GDM1 (cell line): Measurements from ENCODE around the gene ANKRD60.

Experiments
- DNase-seq: peaks from one replicate; lab custom pipeline; 2025; lab: John Stamatoyannopoulos, UW

Gene ANKRD60

DNA sequence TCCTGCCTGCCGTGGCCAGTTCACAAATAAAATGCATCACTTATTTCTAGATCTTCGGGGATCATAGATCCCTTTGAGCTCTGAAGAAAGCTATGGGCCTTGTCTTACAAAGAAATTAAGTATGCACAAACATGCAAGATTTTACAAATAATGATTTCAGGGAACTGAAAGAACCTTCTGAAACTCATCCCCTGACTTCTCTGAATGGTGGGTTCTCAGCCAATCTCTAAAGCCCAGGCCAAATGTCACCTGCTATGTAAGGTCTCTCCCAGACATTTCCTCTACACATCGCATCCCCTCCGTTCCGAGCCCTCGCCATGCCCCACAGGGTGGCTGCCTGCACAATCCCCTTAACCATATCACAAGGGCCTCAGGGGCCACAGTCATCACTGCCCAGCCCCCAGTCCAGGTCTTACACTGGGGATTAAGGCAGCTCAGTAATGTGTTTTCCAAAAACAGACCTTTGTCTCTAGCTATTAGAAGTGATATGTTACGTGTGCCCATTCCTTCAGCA is 16.1 kb upstream of the ANKRD60 start:
- DNase-seq = no peak

DNA sequence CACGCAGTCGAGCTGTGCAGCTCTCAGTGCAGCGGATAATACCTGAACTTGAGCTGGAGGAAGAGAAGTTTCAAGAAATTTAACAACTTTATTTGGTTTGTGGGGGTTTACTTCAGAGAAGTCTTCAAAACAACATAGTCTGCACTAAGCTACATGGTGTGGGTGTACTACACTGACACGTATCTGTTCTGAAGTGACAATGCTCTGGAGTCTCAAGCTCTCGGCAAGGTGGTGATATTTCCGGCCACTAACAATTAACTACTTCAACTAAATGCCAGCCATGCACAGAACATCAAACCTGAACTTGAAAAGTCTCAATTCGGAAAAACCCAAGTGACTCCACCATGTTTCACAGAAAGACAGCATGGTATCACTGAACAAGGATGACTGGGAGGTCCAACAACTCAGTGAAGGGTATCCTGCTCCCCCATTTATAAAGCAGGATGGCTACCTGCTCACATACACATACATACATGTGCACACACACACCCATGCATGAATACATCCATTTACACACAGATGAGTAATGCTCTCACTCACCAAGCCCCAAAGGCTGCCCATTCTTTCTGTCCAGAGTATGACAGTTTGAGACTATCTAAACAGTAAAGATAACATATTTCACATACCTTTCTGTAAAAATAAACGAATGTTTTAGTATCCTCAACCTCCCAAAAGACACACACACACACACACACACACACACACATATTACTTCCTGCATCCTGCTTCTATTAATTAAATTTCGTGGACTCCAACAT is 15.4 kb upstream of the ANKRD60 start:
- no peak for DNase-seq

DNA sequence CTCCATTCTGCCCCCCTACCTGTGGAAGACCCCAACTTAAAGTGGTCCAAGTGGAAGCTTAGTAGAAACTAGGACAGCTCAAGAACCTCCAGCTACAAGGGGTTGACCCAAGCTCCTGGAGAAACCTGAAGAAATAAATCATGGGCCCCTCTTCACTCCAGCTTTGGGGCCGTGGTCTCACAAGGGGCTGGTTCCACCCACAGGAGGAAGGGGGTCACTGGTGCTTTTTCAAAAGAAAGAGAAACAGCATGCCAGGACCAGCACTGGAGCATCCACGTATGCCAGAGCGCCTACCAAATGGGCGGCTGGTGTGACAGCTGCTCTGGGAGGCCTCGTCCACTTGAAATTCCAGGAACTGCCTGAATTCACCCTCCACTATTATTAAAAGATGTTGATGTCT is 14.4 kb upstream of the ANKRD60 start:
- DNase-seq = no peak

DNA sequence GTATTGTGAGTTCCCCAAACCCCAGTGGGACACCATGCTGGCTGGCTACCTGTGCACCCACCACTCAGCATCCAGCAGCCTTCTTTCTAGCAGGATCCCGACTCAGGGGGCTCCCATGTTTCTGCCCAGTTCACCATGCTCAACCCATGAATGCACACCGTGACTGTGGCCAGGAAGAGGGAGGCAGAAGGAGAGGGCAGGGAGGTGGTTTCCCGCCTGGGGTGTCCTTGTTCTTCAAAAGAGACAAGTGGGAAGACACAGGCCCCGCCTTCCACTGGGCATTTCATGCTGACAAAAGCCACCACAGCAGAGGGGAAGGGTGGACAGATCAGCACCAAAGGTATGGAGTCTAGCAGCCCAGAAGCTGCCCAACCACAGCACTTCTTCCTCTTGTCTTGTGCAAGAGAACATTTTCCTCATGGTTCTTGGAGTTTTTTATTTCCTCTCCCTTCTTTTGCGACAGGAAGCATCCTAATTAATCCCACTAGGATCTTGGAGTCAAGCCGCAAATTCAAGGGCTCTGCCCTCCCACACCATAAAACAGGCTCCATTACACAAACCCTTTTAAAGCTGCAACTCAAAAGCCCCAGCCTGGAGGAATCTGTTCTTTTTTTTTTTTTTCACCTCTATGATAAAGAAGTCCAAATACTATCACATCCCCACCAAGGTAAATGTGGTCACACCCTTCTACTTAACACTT is 13.5 kb upstream of the ANKRD60 start:
- no peak for DNase-seq

DNA sequence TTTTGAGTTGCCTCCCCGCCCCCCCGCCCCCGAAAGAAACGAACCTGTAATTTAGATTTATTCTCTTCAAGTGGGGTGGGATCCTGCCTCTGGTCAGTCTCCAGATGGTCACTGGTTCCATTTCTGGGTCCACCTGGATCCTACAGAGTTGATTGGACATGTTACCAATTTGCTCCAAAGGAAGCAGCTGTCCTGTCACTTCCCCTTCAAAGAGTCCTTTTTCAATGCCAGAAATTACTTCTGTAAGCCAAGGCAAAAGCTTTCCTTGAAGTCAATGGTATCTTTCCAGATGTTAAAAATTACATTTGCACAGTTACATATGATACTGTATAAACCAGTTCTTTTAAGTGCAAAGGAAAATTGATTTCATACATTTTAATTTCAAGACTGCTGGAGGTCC is 12.0 kb upstream of the ANKRD60 start:
- no peak for DNase-seq

DNA sequence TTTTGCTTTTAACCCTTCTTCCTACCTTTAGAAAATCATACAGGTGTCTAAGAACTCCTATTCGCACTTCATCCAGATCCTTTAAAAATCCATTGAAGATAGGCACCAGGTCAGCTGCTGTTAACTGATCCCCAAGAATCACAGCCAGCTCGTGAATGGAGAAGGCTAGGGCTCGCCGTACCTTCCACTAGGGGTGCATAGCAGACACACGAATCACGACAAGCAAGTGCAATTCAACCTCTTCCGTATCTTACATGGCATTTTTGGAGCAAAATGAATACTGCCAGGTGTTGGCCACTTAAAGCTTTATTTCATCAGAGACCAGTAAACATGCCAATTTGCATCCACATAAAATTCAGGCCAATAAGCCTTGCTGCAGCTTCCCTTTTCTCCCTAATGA is 10.8 kb upstream of the ANKRD60 start:
- DNase-seq = no peak

DNA sequence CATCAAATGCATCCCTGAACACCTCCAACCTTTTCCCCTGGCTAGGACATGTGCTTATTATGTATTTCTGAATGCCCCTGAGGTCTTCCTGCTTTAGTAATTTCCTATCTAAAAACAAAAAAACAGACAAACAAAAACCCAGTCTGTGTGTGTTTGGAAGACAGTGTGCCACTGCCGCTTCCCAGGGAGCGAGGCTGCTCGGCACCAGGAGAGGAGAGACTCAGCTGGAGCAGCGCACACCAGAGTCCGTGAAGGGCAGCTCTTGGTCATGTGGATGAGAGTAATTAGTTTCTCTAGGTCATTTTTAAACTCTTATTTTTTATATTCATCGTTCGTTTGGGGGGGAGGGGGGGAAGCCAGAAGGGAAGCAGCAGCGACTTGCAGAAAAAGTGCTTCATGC is 10.0 kb upstream of the ANKRD60 start:
- DNase-seq = no peak

DNA sequence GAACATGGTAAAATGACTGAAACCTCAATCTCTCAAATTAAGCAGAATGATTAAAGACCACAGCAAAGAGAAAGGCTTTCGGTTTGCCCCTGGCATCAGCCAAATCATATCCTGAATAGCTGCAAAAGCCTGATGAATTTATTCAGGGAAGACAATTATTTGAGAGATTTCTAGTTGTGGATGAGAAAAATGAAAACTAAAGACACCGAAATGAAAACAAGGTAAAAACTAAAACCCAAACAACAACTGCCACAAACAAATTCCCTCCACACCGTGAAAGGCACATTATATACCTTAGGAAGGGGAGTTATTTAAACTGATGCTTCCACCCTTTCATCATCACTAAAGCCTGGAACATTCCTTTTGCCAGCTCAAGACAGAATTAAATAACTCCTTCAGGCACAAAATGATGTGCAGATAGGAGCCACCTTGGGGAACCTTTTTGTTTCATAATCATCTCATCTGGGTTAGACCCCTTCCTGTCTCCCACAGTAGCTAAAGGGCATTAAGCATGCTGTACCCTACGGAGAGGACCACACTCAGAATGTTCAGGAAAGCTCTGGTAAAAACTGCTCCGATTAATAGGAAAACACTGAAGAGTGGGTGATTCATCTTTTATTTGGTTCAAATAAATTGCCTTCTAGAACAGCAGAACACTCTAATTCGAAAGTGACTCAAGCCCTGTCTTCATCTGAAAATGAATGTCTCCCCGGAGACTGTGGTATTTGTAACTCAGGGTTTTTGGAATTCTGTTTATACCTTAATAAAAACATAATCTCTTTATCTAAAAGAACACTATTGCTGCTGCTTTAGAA is 9.1 kb upstream of the ANKRD60 start:
- no peak for DNase-seq

DNA sequence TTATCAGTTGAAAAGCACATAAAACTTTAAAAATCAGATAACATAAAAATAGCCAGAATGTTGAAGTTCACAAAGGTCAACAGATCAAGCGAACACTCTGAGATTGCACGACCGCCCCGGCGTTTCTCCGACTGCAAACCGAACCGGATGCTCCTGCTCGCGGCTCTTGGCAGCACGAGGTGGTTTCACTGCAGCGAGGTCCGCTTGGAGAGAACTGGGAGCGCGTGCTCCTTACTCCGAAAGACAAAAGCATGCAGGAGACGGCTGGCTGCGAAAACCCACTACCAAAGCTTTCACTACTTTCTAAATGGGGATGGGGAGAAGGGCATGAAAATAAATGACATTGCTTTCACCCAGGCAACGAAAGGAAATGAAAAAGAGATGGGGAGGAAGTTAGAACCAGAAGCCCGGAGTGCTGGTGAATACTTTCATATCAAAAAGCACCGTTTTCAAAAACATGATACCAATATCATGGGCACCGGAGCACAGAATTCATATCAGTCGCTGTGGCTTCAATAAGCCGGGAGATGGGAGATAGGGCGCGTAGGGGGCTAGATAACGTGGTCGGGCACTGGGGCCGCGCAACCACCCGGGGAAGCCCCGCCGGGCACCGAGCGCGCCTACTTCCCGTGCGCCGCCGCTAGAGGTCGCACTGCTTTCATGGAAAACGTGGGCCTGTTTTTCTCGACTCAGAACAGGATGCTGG is 8.3 kb upstream of the ANKRD60 start:
- DNase-seq = peak; percentile 28

DNA sequence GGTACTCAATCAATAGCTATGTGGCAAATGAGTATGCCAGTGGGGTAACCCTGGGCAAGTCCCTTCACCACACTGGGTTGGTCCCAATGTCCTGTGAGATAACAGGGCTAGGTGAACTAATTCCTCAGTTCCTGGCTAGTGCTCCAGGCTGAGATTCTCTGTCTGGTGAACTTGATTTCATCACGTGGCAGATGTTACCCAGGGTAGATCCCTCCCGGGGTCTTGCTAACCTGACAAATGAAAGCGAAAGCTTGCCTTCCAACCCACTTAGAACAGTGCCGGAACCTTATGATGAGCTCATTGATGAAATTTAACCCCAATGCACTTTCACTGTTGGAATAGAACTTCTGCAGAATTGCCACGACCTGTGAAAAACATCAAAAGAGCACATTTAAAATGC is 6.6 kb upstream of the ANKRD60 start:
- DNase-seq = no peak

DNA sequence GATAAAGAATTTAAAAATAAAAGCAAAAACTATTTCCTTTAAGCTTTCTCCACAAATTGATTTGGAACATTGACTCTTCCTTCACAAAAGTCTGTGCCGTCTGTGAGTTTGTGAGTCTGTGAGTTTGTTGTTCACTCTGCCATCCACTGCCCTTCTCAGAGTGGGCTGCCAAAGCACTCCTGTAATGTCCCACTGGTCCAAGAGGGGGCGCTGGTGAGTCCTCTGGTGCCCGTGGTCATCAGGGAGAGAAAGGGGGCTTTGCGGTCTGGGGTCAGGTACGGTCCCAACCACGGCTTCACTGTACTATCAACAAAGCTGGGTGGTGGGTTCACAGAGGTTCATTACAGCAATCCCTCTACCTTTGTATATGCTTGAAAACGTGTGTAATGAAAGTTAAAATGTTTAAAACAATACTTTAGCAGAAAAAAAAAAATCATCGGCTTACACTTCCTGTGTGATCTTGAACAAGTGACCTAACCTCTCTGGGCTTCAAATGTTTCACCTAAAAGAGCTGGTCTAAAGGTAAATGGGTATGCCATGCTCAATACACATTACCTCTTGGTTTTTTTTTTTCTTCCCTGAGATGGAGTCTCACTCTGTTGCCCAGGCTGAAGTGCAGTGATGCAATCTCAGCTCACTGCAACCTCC is 5.6 kb upstream of the ANKRD60 start:
- peak; percentile 16 for DNase-seq

DNA sequence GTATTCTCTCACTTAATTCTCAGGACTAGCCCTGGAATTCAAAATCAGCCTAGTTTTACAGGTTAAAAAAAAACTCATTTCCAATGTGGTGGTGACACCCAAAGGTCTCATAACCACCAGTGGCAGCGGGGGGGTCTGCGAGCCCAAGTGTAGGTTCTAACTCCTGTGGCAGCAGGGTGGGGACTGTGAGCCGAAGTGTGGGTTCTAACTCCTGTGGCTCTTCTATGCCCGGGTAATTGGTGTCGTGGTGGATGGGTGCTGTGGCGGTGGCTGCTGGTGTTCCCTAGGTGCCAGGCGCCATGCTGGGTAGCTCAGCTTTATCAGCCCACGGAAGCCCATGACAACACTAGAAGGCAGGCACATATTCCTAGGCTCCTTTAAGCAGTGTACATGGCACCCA is 4.9 kb upstream of the ANKRD60 start:
- no peak for DNase-seq

DNA sequence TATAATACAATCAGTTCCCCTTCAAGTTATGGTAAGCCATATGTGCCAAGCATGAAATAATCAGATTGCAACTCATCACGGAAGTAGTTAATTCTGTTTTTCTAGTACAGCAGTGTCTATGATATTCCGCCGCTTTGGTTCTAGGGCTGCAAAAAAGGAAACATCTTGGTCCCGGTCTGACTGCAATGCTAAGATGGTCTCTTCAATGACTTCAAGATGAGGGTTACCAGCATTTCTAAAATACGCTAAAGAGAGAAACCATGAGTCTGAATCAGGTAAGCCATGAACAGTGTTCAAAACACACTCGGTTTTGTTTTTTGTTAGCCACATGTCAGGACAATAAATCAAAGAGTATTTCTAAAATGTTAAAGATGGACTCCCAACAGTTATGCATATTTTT is 3.2 kb upstream of the ANKRD60 start:
- no peak for DNase-seq

DNA sequence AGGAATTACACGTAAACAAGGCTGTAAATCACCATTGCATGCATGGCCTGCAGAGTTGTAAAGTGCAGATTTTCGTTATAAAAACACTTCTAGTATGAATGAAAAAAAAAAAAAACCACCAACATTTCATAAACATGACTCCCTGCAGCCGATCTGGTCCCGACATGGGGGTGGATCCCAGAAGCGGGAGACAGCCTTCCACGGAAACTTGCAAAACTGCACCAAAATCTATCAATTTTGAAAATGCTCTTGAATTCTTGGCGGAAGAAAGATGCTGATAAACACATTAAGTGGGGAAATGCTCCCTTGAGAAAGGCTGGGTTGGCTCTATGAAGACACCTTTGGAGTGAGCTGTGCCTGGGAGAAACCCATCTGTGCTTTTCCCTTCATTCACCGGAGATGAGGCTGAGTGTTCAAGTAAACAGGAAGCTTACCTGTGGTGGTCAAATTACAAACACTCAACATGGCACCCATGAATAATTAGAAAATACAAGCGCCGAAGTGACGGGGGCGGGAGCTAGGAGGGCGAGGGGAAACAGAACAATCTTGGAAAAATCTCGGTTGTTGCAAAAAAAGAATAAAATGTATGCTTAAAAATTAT is 845 bp upstream of the ANKRD60 start:
- DNase-seq = no peak

DNA sequence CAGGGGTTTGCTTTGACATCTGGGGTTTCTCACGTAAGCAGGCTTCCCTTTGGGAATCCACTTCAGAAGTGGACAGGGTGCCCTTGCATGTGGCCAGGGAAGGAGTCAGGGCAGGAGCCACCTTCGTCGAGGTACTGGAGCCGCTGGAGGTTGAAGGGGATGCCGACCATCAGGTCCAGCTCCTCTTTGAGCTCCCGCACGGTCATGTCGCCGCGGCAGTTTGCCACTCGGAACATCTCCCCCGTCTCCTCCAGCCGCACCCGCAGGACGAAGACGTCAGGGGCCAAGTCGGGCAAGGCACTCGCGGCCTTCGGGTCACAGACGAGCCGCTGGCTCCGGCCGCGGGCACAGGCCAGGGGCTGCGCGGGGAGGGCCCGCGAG is 360 bp downstream of the ANKRD60 start:
- DNase-seq = no peak

DNA sequence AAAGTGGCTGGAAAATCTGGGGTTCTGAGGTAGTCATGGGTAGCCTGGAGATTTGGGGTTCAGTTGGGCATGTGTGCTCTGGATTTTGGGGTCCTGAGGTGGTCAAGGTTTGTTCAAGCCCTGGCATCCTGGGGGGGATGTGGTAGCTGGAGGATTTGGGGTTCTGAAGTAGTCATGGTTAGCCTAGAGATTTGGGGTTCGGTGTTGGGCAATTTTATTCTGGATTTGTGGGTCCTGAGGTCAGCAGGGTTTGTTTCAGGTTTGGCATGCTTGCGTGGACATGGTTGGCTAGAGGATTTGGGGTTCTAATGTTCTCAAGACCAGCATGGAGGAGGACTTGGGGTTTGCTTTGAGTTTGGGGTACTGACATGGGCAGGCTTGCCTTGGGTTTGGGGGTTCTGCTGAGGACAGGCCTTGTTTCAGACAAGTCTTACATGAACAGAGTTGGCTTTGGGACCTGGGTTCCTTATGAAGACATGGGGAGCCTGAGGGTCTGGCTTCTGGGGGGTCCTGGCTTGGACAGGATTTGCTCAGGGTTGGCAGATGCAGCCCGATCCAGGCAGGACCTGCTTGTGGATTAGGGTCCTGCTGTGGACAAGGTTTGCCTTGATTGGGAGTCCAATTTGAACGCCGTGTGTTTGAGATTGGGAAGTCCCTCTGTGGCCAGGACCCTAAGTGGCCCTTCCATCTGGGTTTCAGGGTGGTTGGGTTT is 906 bp downstream of the ANKRD60 start:
- no peak for DNase-seq

DNA sequence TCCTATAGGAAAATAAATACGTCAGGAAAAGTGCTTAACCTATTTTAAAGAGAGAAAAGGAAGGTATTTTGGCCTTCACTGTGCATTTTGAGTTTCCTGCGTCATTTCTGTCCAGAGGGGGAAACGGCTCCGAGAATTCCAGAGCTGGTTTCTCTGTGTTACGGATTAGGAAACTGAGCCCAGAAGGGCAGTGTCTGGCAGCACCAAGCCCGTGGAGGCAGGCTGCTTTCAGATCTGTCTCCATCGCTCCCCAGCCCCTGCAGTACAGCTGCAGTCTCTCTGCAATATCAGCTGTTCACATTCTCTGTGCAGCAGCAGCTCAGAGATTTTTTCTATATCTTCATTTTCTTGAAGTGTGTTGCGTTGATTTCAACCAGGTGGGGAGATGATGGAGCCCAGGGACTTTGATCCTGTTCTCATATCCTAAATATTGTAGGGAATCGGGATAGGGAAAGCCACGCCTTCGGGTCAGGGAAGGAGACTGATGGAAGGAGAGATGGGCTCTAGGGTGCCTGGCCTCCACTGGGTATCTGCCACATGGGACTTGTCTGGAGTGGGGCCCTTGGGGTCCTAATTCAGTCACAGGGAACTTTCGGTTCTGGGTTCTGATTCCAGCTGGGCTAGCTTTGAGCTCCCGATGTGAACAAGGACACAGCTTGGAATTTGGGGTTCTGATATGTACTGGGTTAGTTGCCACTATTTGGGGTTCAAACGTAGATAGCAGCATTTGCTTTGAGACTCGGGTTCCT is 2.8 kb downstream of the ANKRD60 start:
- no peak for DNase-seq

DNA sequence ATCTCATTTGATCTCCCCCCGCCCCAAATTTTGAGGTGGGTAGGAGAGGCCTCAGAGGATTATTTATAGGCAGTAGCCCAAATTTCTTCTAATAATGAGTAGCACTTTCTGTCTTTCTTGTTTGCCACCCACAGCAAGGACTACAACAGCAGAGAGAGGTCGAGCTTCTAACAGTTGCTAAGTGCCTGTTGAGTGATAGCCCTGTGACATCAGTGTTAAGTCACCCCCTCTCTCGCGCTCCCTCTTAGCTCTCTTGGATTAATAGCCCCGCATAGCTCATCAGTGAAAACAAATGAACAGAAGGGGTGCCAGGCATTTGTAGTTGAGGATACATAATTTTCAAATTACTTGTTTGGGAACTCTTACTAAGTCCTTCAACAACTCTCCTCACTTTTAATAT is 3.5 kb downstream of the ANKRD60 start:
- no peak for DNase-seq

DNA sequence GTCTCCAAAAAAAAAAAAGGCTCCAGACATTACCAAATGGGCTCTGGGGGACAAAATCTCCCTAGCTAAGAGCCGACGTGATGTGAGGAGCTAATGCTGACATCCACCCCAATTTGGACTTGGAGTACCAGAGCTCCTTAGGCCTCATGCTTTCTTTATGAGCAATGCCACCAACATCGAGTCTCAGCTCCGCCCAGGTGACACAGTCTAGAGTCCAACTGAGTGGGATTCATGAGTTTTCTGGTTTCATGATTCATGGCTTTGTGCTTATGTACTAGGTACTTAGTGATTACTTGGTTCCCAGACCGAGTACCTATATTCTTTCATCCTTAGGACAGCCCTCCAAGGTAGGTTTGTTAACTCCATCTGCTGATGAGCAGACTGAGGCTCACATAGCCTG is 4.4 kb downstream of the ANKRD60 start:
- no peak for DNase-seq
